22Rv1 (cell line): ENCODE results near the gene LRRC26.

Source experiments
- CTCF ChIP-seq: fragments of 450-650 bp; IDR thresholded peaks from 2 replicates; pipeline ENCODE4 v1.5.1; 2017; ENCODE audit warnings: mild to moderate bottlenecking
- ZFX ChIP-seq: fragments of 450-650 bp; IDR thresholded peaks from 2 replicates; pipeline ENCODE4 v1.6.1; 2017; ENCODE audit warnings: antibody characterized with exemption, borderline replicate concordance

DNA sequence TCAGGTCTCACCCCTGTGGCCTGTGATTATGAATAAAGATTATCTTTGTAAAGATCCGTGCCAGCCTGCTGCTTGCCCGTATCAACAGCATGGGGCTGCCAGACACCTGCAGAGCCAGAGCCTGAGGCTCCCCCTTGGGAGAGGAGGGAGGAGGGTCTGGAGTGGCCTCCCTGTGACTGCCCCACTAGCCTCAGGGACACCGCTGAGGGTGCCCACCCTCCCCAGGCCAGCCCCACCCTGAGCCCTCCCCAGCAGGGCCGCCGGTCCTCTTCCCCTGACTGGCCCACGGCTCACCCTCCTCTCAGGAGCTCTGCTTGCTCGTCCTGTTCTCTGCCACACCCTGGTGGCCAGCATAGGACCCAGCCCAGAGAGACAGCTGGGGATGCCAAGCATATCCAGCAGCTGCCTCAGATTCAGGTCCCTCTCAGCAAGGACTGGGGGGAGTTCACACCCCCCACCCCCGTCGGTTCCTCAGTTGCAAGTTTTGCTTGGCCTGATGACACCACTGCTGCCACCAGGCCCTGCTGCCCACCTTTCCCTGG lies 20.5 kb upstream of the LRRC26 start:
- peak; percentile 42 for TF ChIP-seq CTCF
- no peak for TF ChIP-seq ZFX
